Nasal cavity respiratory epithelium epithelial cell of viscerocranial mucosa (primary cell): Measurements from ENCODE around the gene CCDC27. TPM values are rescaled to one million over a fixed set of nuclear protein-coding genes. Genes with fewer than 3 reads are reported as not detected.

Experiments
- total RNA-seq: library from RNA; depleted of rRNA; stranded (reverse); fragments of >200 nt; gene quantifications from 2 replicates; pipeline ENCODE4 v1.2.3, GENCODE V29; 2014

CCDC27 gene
- total RNA-seq: not detected in 2 replicates

GRCh38 chr1:3752400-3752945 lies at the start of gene CCDC27:
Gene CCDC27 (plus strand): TSS chr1:3752450. CDS start chr1:3752482, 32 bp downstream.

GRCh38 chr1:3772715-3773571 lies 20.7 kb downstream of the CCDC27 start, which contains the start of gene SMIM1:
Gene SMIM1 (plus strand): TSS chr1:3772749. CDS start chr1:3775374, 2,625 bp downstream.

GRCh38 chr1:3796215-3797061 lies 44.2 kb downstream of the CCDC27 start, which contains the start of gene LRRC47:
Gene LRRC47 (minus strand): TSS chr1:3796498. CDS start chr1:3796476, 22 bp downstream.

Other genes starting within 250 kb of the CCDC27 start
- 0.68 and 3.1 TPM in 2 replicates for gene MEGF6, start 140.9 kb upstream of the CCDC27 start, total RNA-seq
- 26.0 and 28.8 TPM in 2 replicates for gene TPRG1L, start 127.4 kb upstream of the CCDC27 start, total RNA-seq
- gene WRAP73, start 102.3 kb upstream of the CCDC27 start, total RNA-seq: 22.8 and 27.0 TPM in 2 replicates
- 0.36 TPM in 1 of 2 replicates, not detected in the other for gene TP73, start 99.9 kb upstream of the CCDC27 start, total RNA-seq
- 0.68 and 1.1 TPM in 2 replicates for gene SMIM1, start 20.3 kb downstream of the CCDC27 start, total RNA-seq
- 43.4 and 46.7 TPM in 2 replicates for gene LRRC47, start 44.0 kb downstream of the CCDC27 start, total RNA-seq
- 39.6 and 71.7 TPM in 2 replicates for gene CEP104, start 104.8 kb downstream of the CCDC27 start, total RNA-seq
- gene DFFB, start 105.0 kb downstream of the CCDC27 start, total RNA-seq: 3.4 and 4.5 TPM in 2 replicates
- gene C1orf174, start 147.8 kb downstream of the CCDC27 start, total RNA-seq: 36.9 and 55.0 TPM in 2 replicates